Measurements from ENCODE around the gene HMCN2. TPM values are rescaled to one million over a fixed set of nuclear protein-coding genes. Genes with fewer than 3 reads are reported as not detected.

The HMCN2 gene
- total and polyA plus RNA-seq, 4 donors = 0.24 to 1.8 (median 0.29) TPM

DNA sequence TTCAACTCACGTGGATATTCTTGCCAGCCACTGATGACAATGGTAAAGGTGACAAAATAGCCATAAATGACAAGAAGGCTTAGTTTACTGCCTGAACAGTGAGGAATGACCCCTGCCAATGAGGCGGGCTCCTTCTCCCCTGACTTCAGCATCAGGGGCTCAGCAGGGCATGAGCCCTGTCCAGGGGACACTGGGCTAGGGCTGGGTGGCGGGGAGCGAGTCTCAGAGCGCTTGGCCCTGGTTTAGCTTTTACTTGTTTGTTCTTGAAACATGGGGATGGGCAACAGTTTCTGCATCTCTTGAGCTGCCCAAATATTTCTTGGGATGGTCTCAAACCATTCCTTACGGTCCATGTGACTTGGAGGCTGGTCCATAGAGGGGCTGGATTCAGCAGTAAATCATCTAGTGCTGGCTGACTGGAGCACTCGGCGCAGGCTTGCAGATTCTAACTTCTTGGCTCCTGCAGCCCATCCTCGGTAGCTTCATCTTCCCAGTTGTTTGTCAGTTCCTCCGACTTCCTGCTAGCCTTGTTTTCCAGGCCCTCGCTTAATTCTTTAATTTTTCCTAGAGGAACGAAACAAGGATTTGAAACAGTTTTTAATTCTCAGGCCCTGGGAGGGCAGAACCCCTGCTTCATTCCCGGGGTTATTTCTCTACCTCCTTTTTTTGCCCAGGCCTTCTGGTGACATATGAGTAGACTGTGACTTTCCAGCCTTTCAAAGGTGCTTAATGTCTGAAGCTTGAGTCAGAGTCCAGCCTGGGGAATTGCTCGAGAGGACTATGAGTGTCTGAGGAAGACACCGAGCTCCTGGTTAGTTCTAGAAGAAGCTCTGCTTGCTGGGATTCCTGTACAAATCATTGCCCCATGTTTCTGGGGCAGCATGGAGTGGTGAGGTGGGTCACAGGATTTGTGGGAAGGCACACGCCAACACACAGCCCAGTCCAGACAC lies 4.5 kb upstream of the HMCN2 start:
- DNase-seq (ENCODE audit: low spot score) = no peak
- WGBS = 85% methylated on average over 16 of the region's 16 CpGs
- Histone ChIP-seq H3K9me3 (ENCODE audit: control insufficient read depth in 4 of 4, low read length in 3 of 4) (no peaks in the 10 kb centered on the region), H3K9ac (ENCODE audit: low read depth in 1 of 2, low read length in 2 of 2) (no peak overlapping the region), H3K4me1 (ENCODE audit: control insufficient read depth in 4 of 4, insufficient read depth in 4 of 4, low read length in 3 of 4) (peaks cover 17 to 49% (median 32%) of the 10 kb centered on the region in 4 donors), H3K36me3 (ENCODE audit: control insufficient read depth in 4 of 4, insufficient read depth in 3 of 4, low read depth in 1 of 4, low read length in 3 of 4) (no peaks in the 10 kb centered on the region), H3K27ac (ENCODE audit: low read depth in 1 of 2, low read length in 2 of 2) (no peak overlapping the region), H3K27me3 (ENCODE audit: control insufficient read depth in 4 of 4, insufficient read depth in 4 of 4, low read length in 3 of 4) (no peaks in the 10 kb centered on the region), H3K4me3 (ENCODE audit: low read depth in 1 of 3, low read length in 3 of 3) (no peak overlapping the region)
- TF ChIP-seq, protein P1, sequence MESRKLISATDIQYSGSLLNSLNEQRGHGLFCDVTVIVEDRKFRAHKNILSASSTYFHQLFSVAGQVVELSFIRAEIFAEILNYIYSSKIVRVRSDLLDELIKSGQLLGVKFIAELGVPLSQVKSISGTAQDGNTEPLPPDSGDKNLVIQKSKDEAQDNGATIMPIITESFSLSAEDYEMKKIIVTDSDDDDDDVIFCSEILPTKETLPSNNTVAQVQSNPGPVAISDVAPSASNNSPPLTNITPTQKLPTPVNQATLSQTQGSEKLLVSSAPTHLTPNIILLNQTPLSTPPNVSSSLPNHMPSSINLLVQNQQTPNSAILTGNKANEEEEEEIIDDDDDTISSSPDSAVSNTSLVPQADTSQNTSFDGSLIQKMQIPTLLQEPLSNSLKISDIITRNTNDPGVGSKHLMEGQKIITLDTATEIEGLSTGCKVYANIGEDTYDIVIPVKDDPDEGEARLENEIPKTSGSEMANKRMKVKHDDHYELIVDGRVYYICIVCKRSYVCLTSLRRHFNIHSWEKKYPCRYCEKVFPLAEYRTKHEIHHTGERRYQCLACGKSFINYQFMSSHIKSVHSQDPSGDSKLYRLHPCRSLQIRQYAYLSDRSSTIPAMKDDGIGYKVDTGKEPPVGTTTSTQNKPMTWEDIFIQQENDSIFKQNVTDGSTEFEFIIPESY (IDR thresholded peaks at IDR 0.05) = no peak

GRCh38 chr9:130262061-130262745 lies 3.4 kb upstream of the HMCN2 start:
- no peaks in the 10 kb centered on the region for H3K36me3 ChIP-seq (ENCODE audit: control insufficient read depth in 4 of 4, insufficient read depth in 3 of 4, low read depth in 1 of 4, low read length in 3 of 4)
- no peak for DNase-seq (ENCODE audit: low spot score)
- WGBS = 79% methylated on average over 17 of the region's 17 CpGs
- no peaks in the 10 kb centered on the region for H3K9me3 ChIP-seq (ENCODE audit: control insufficient read depth in 4 of 4, low read length in 3 of 4)
- no peak for TF ChIP-seq RAD21 (IDR thresholded peaks at IDR 0.05)
- TF ChIP-seq HNF4A (conservative IDR thresholded peaks at IDR 0.05) = peak in 1 of 2 donors; percentile 14
- TF ChIP-seq RXRA (IDR thresholded peaks at IDR 0.05) = peak; percentile 67 to 73
- no peak overlapping the region for H3K27ac ChIP-seq (ENCODE audit: low read depth in 1 of 2, low read length in 2 of 2)
- peaks cover 0 to 2% (median 0%) of the 10 kb centered on the region in 4 donors for H3K27me3 ChIP-seq (ENCODE audit: control insufficient read depth in 4 of 4, insufficient read depth in 4 of 4, low read length in 3 of 4)
- H3K9ac ChIP-seq (ENCODE audit: low read depth in 1 of 2, low read length in 2 of 2) = no peak overlapping the region
- H3K4me1 ChIP-seq (ENCODE audit: control insufficient read depth in 4 of 4, insufficient read depth in 4 of 4, low read length in 3 of 4) = peaks cover 18 to 49% (median 32%) of the 10 kb centered on the region in 4 donors
- H3K4me3 ChIP-seq (ENCODE audit: low read depth in 1 of 3, low read length in 3 of 3) = no peak overlapping the region

GRCh38 chr9:130262771-130263170 lies 2.8 kb upstream of the HMCN2 start:
- Histone ChIP-seq H3K4me1 (ENCODE audit: control insufficient read depth in 4 of 4, insufficient read depth in 4 of 4, low read length in 3 of 4) (peaks cover 18 to 49% (median 32%) of the 10 kb centered on the region in 4 donors), H3K27me3 (ENCODE audit: control insufficient read depth in 4 of 4, insufficient read depth in 4 of 4, low read length in 3 of 4) (peaks cover 0 to 2% (median 0%) of the 10 kb centered on the region in 4 donors), H3K9ac (ENCODE audit: low read depth in 1 of 2, low read length in 2 of 2) (no peak overlapping the region), H3K27ac (ENCODE audit: low read depth in 1 of 2, low read length in 2 of 2) (no peak overlapping the region), H3K4me3 (ENCODE audit: low read depth in 1 of 3, low read length in 3 of 3) (no peak overlapping the region), H3K9me3 (ENCODE audit: control insufficient read depth in 4 of 4, low read length in 3 of 4) (no peaks in the 10 kb centered on the region), H3K36me3 (ENCODE audit: control insufficient read depth in 4 of 4, insufficient read depth in 3 of 4, low read depth in 1 of 4, low read length in 3 of 4) (no peaks in the 10 kb centered on the region)
- no peak for TF ChIP-seq FOXA2 (IDR thresholded peaks at IDR 0.05)
- TF ChIP-seq RAD21 (IDR thresholded peaks at IDR 0.05) = no peak
- no peak for TF ChIP-seq MAX (IDR thresholded peaks at IDR 0.05)
- TF ChIP-seq HNF4A (conservative IDR thresholded peaks at IDR 0.05) = no peak
- 87% methylated on average over 7 of the region's 7 CpGs for WGBS
- DNase-seq (ENCODE audit: low spot score) = no peak

Data from liver (tissue), 9 donors.